ENCODE data around the gene C1R.

C1R gene

GRCh38 chr12:7075939-7076338, 16.3 kb downstream of the C1R start:
- H3K4me3 ChIP-seq (ENCODE audit: insufficient read depth, low read length, poor library complexity, severe bottlenecking): no peak overlapping the region
- H4K20me1 ChIP-seq (ENCODE audit: low read depth, low read length): no peaks in the 10 kb centered on the region
- H3K27ac ChIP-seq (ENCODE audit: low read depth, low read length): no peak overlapping the region
- H3K36me3 ChIP-seq (ENCODE audit: low read length): no peaks in the 10 kb centered on the region
- no peaks in the 10 kb centered on the region for H3K9me2 ChIP-seq (replicated peaks; ENCODE audit: insufficient read depth, low read length)
- no peak overlapping the region for H3K4me2 ChIP-seq (ENCODE audit: low read depth, low read length, poor library complexity, severe bottlenecking)
- no peak overlapping the region for H2AFZ ChIP-seq (ENCODE audit: low read depth, low read length, severe bottlenecking)
- no peaks in the 10 kb centered on the region for H3K27me3 ChIP-seq (ENCODE audit: low read length)
- H3F3A ChIP-seq (ENCODE audit: insufficient read depth): no peaks in the 10 kb centered on the region
- no peak overlapping the region for H3K9ac ChIP-seq (ENCODE audit: low read length)
- no peaks in the 10 kb centered on the region for H3K9me3 ChIP-seq (ENCODE audit: insufficient read depth, low read length)
- TF ChIP-seq CTCF (IDR thresholded peaks at IDR 0.05; ENCODE audit: insufficient read depth, low read length, poor library complexity, severe bottlenecking): no peak
- no peak for TF ChIP-seq EZH2phosphoT487 (conservative IDR thresholded peaks at IDR 0.05; ENCODE audit: low read length)
- H3K79me2 ChIP-seq (ENCODE audit: insufficient read depth, low read length): no peaks in the 10 kb centered on the region

- Histone ChIP-seq H3K27ac (ENCODE audit: low read depth, low read length) (no peak overlapping the region), H3K27me3 (ENCODE audit: low read length) (no peaks in the 10 kb centered on the region), H3K36me3 (ENCODE audit: low read length) (no peaks in the 10 kb centered on the region), H3F3A (ENCODE audit: insufficient read depth) (no peaks in the 10 kb centered on the region), H3K4me3 (ENCODE audit: insufficient read depth, low read length, poor library complexity, severe bottlenecking) (no peak overlapping the region), H4K20me1 (ENCODE audit: low read depth, low read length) (no peaks in the 10 kb centered on the region), H3K79me2 (ENCODE audit: insufficient read depth, low read length) (no peaks in the 10 kb centered on the region), H3K9me3 (ENCODE audit: insufficient read depth, low read length) (no peaks in the 10 kb centered on the region), H2AFZ (ENCODE audit: low read depth, low read length, severe bottlenecking) (no peak overlapping the region), H3K4me2 (ENCODE audit: low read depth, low read length, poor library complexity, severe bottlenecking) (no peak overlapping the region), H3K9ac (ENCODE audit: low read length) (no peak overlapping the region), H3K9me2 (replicated peaks; ENCODE audit: insufficient read depth, low read length) (no peaks in the 10 kb centered on the region)
- TF ChIP-seq CTCF (IDR thresholded peaks at IDR 0.05; ENCODE audit: insufficient read depth, low read length, poor library complexity, severe bottlenecking): no peak
- no peak for TF ChIP-seq EZH2phosphoT487 (conservative IDR thresholded peaks at IDR 0.05; ENCODE audit: low read length)
Observed at GRCh38 chr12:7075518-7075917, 16.7 kb downstream of the C1R start.

GRCh38 chr12:7073946-7074345, 18.3 kb downstream of the C1R start:
- TF ChIP-seq EZH2phosphoT487 (conservative IDR thresholded peaks at IDR 0.05; ENCODE audit: low read length) (no peak), CTCF (IDR thresholded peaks at IDR 0.05; ENCODE audit: insufficient read depth, low read length, poor library complexity, severe bottlenecking) (no peak)
- Histone ChIP-seq H3K27me3 (ENCODE audit: low read length) (no peaks in the 10 kb centered on the region), H3K27ac (ENCODE audit: low read depth, low read length) (no peak overlapping the region), H3K36me3 (ENCODE audit: low read length) (no peaks in the 10 kb centered on the region), H3K4me2 (ENCODE audit: low read depth, low read length, poor library complexity, severe bottlenecking) (no peak overlapping the region), H3K9ac (ENCODE audit: low read length) (no peak overlapping the region), H3K9me3 (ENCODE audit: insufficient read depth, low read length) (no peaks in the 10 kb centered on the region), H3F3A (ENCODE audit: insufficient read depth) (no peaks in the 10 kb centered on the region), H2AFZ (ENCODE audit: low read depth, low read length, severe bottlenecking) (no peak overlapping the region), H3K9me2 (replicated peaks; ENCODE audit: insufficient read depth, low read length) (no peaks in the 10 kb centered on the region), H3K4me3 (ENCODE audit: insufficient read depth, low read length, poor library complexity, severe bottlenecking) (no peak overlapping the region), H4K20me1 (ENCODE audit: low read depth, low read length) (no peaks in the 10 kb centered on the region), H3K79me2 (ENCODE audit: insufficient read depth, low read length) (no peaks in the 10 kb centered on the region)

GRCh38 chr12:7072554-7072953, 19.7 kb downstream of the C1R start:
- Histone ChIP-seq H3K36me3 (ENCODE audit: low read length) (no peaks in the 10 kb centered on the region), H3K4me2 (ENCODE audit: low read depth, low read length, poor library complexity, severe bottlenecking) (no peak overlapping the region), H3K27me3 (ENCODE audit: low read length) (no peaks in the 10 kb centered on the region), H3K9me3 (ENCODE audit: insufficient read depth, low read length) (no peaks in the 10 kb centered on the region), H3K9me2 (replicated peaks; ENCODE audit: insufficient read depth, low read length) (no peaks in the 10 kb centered on the region), H4K20me1 (ENCODE audit: low read depth, low read length) (no peaks in the 10 kb centered on the region), H3K27ac (ENCODE audit: low read depth, low read length) (no peak overlapping the region), H2AFZ (ENCODE audit: low read depth, low read length, severe bottlenecking) (no peak overlapping the region), H3K4me3 (ENCODE audit: insufficient read depth, low read length, poor library complexity, severe bottlenecking) (no peak overlapping the region), H3F3A (ENCODE audit: insufficient read depth) (no peaks in the 10 kb centered on the region), H3K9ac (ENCODE audit: low read length) (no peak overlapping the region), H3K79me2 (ENCODE audit: insufficient read depth, low read length) (no peaks in the 10 kb centered on the region)
- no peak for TF ChIP-seq CTCF (IDR thresholded peaks at IDR 0.05; ENCODE audit: insufficient read depth, low read length, poor library complexity, severe bottlenecking)
- TF ChIP-seq EZH2phosphoT487 (conservative IDR thresholded peaks at IDR 0.05; ENCODE audit: low read length): no peak
